T-helper 2 cell (primary cell): ENCODE data around the gene RPS6KA2.

Experiments used
- DNase-seq, 5 experiments: peaks; one replicate each; pipeline versions ENCODE4 v3.0.0 to v3.0.0-alpha.2; 2012 to 2022

RPS6KA2 gene

GRCh38 chr6:166498228-166498627 is 128.8 kb downstream of the RPS6KA2 start:
- no peak for DNase-seq

- DNase-seq, result no peak
Observed at GRCh38 chr6:166497087-166497899, 129.8 kb downstream of the RPS6KA2 start.

- no peak for DNase-seq
Observed at GRCh38 chr6:166496460-166496859, 130.6 kb downstream of the RPS6KA2 start.

- DNase-seq, result no peak
Observed at GRCh38 chr6:166495487-166496314, 131.3 kb downstream of the RPS6KA2 start.

- DNase-seq, result peak in 1 of 5 experiments; percentile 41
Observed at GRCh38 chr6:166494757-166495486, 132.1 kb downstream of the RPS6KA2 start.

GRCh38 chr6:166494101-166494441 is 133.0 kb downstream of the RPS6KA2 start:
- DNase-seq, result no peak

- DNase-seq, result no peak
Observed at GRCh38 chr6:166493427-166494100, 133.5 kb downstream of the RPS6KA2 start.

GRCh38 chr6:166492092-166492741 is 134.8 kb downstream of the RPS6KA2 start:
- no peak for DNase-seq

- no peak for DNase-seq
Observed at GRCh38 chr6:166490671-166491500, 136.2 kb downstream of the RPS6KA2 start.

GRCh38 chr6:166489301-166490155 is 137.5 kb downstream of the RPS6KA2 start:
- DNase-seq, result no peak

GRCh38 chr6:166488701-166489100 is 138.3 kb downstream of the RPS6KA2 start:
- no peak for DNase-seq

GRCh38 chr6:166488076-166488685 is 138.9 kb downstream of the RPS6KA2 start:
- DNase-seq, result peak; percentile 39 to 99 (median 61)

- DNase-seq, result peak in 1 of 5 experiments; percentile 61
Observed at GRCh38 chr6:166487148-166487547, 139.9 kb downstream of the RPS6KA2 start.

GRCh38 chr6:166486536-166486880 is 140.5 kb downstream of the RPS6KA2 start:
- no peak for DNase-seq

GRCh38 chr6:166485651-166486535 is 141.2 kb downstream of the RPS6KA2 start:
- no peak for DNase-seq

- no peak for DNase-seq
Observed at GRCh38 chr6:166484863-166485262, 142.2 kb downstream of the RPS6KA2 start.

GRCh38 chr6:166483573-166484250 is 143.3 kb downstream of the RPS6KA2 start:
- no peak for DNase-seq

- DNase-seq, result no peak
Observed at GRCh38 chr6:166483026-166483425, 144.0 kb downstream of the RPS6KA2 start.
